SU-DHL-6 (cell line): ENCODE data around the gene LRRC26.

Experiments
- H2AFZ ChIP-seq: fragments of 200-600 bp; sonication (generic); 2 replicates; pipeline ENCODE4 v1.6.1; 2014; ENCODE audit warnings: low read depth, mild to moderate bottlenecking, moderate library complexity, mixed read lengths, antibody characterized with exemption, low read length; ENCODE audit not compliant: severe bottlenecking
- H3F3A ChIP-seq: fragments of 200-600 bp; shearing (Covaris generic); 2 replicates; pipeline ENCODE4 v1.6.0; 2016; ENCODE audit warnings: antibody characterized with exemption, mild to moderate bottlenecking; ENCODE audit not compliant: insufficient read depth
- H3K27ac ChIP-seq: fragments of 200-600 bp; sonication (generic); 2 replicates; pipeline ENCODE4 v1.5.1; 2016; ENCODE audit warnings: low read depth, mild to moderate bottlenecking, low read length, moderate library complexity, mixed read lengths
- H3K27me3 ChIP-seq: fragments of 200-600 bp; sonication (generic), shearing (Covaris generic); 2 replicates; pipeline ENCODE4 v1.6.0; 2014; ENCODE audit warnings: mild to moderate bottlenecking, low read length
- H3K36me3 ChIP-seq: fragments of 200-600 bp; sonication (generic); 2 replicates; pipeline ENCODE4 v1.6.1; 2014; ENCODE audit warnings: mild to moderate bottlenecking, low read length, mixed read lengths
- H3K4me2 ChIP-seq: fragments of 300-600, 200-600 bp; shearing (Covaris generic), sonication (generic); 2 replicates; pipeline ENCODE4 v1.6.0; 2014; ENCODE audit warnings: low read length, low read depth, mild to moderate bottlenecking; ENCODE audit not compliant: poor library complexity, severe bottlenecking
- H3K4me3 ChIP-seq: fragments of 200-600 bp; sonication (generic); 2 replicates; pipeline ENCODE4 v1.5.1; 2014; ENCODE audit warnings: antibody characterized with exemption, low read length, mild to moderate bottlenecking, mixed read lengths; ENCODE audit not compliant: insufficient read depth, poor library complexity, severe bottlenecking
- H3K79me2 ChIP-seq: fragments of 200-600 bp; sonication (generic); 2 replicates; pipeline ENCODE4 v1.6.1; 2014; ENCODE audit warnings: mild to moderate bottlenecking, low read length, moderate library complexity; ENCODE audit not compliant: insufficient read depth
- H3K9ac ChIP-seq: fragments of 200-600 bp; sonication (generic); 2 replicates; pipeline ENCODE4 v1.7.0; 2014; ENCODE audit warnings: mild to moderate bottlenecking, low read length
- H3K9me2 ChIP-seq: fragments of 200-600 bp; sonication (generic); replicated peaks from 2 replicates; pipeline ENCODE4 v1.6.1; 2014; ENCODE audit warnings: low read length; ENCODE audit not compliant: insufficient read depth
- H3K9me3 ChIP-seq: fragments of 200-600 bp; sonication (generic); 2 replicates; pipeline ENCODE4 v1.6.1; 2014; ENCODE audit warnings: low read length, mixed read lengths; ENCODE audit not compliant: insufficient read depth
- H4K20me1 ChIP-seq: fragments of 200-600 bp; sonication (generic); 2 replicates; pipeline ENCODE4 v1.6.1; 2014; ENCODE audit warnings: low read depth, mild to moderate bottlenecking, antibody characterized with exemption, low read length, moderate library complexity, mixed read lengths
- EZH2phosphoT487 ChIP-seq: fragments of 200-600 bp; sonication (generic), shearing (Covaris generic); conservative IDR thresholded peaks from 2 replicates; pipeline ENCODE4 v1.6.1; 2018; ENCODE audit warnings: mild to moderate bottlenecking, antibody characterized with exemption, low read length, moderate library complexity, mixed read lengths
- TF ChIP-seq, protein P1 (sequence below): fragments of 200-600 bp; sonication (generic); IDR thresholded peaks from one replicate; pipeline ENCODE4 v1.5.1; 2017; ENCODE audit warnings: antibody characterized with exemption, mild to moderate bottlenecking, low read length, moderate library complexity; ENCODE audit not compliant: insufficient read depth, poor library complexity, severe bottlenecking

The LRRC26 gene

DNA sequence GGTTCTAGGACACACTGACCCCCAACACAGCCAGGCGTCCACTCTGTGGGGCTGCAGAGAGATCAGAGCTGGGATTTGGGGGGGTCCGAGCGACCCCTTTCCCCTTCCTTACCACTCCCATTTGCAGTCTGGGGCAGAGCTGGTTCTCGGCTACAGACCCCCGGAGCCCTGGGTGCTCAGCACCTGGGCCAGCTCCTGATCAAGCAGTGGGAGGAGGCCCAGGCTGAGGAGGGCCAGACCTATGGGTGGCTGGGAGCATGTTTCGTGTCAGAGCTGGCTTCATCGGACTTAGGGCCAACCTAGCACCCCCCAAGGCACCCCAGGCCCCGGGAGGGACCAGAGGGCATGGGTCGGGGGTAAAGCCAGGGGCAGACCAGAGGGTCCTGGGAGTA, 23.3 kb downstream of the LRRC26 start:
- H3K36me3 ChIP-seq = no peaks in the 10 kb centered on the region
- H3K79me2 ChIP-seq = no peaks in the 10 kb centered on the region
- no peaks in the 10 kb centered on the region for H3K27me3 ChIP-seq
- H2AFZ ChIP-seq = no peak overlapping the region
- H3K27ac ChIP-seq = no peak overlapping the region
- H3K4me3 ChIP-seq = no peak overlapping the region
- no peaks in the 10 kb centered on the region for H3K9me2 ChIP-seq
- H4K20me1 ChIP-seq = no peaks in the 10 kb centered on the region
- TF ChIP-seq, protein P1, sequence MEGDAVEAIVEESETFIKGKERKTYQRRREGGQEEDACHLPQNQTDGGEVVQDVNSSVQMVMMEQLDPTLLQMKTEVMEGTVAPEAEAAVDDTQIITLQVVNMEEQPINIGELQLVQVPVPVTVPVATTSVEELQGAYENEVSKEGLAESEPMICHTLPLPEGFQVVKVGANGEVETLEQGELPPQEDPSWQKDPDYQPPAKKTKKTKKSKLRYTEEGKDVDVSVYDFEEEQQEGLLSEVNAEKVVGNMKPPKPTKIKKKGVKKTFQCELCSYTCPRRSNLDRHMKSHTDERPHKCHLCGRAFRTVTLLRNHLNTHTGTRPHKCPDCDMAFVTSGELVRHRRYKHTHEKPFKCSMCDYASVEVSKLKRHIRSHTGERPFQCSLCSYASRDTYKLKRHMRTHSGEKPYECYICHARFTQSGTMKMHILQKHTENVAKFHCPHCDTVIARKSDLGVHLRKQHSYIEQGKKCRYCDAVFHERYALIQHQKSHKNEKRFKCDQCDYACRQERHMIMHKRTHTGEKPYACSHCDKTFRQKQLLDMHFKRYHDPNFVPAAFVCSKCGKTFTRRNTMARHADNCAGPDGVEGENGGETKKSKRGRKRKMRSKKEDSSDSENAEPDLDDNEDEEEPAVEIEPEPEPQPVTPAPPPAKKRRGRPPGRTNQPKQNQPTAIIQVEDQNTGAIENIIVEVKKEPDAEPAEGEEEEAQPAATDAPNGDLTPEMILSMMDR = no peak
- TF ChIP-seq EZH2phosphoT487 = no peak
- H3K9me3 ChIP-seq = no peaks in the 10 kb centered on the region
- no peak overlapping the region for H3K4me2 ChIP-seq
- H3F3A ChIP-seq = peaks cover 11% of the 10 kb centered on the region; the same call in 1 of the 2 replicates
- H3K9ac ChIP-seq = no peak overlapping the region

DNA sequence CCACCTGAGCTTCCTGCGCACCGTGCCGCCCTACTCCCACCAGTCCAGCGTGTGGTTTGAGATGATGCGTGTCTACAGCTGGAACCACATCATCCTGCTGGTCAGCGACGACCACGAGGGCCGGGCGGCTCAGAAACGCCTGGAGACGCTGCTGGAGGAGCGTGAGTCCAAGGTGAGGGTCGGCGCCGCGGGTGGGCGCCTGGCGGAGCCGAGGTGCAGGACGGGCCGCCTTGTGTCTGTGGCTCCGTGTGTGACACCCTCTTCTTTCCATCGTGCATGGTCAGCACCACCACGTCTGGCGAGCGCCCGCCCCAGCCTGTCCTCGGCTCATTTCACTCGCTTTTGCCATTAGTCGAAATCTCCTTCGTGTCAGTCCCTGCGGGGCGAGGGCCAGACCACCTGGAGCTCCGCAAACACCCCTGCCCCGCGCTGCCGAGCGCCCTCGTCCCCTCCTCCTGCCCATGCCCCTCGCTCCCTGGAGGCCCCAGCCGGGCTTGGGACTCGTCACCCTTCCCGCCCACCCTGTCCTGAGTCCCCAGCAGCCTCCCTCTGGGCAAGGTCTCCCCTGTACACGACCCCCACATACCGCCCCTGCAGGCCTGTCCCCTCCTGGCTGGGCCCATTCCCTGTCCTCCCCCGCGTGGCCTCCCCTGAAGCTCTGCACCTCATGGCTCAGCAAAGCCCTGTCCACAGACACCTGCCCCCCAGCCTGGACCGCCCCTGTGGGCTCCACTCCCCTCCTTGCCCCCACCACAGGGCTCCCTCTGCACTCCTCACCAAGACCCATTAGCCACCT, 23.9 kb downstream of the LRRC26 start:
- H3K27me3 ChIP-seq = no peaks in the 10 kb centered on the region
- no peak for TF ChIP-seq EZH2phosphoT487
- TF ChIP-seq, protein P1 = no peak
- no peak overlapping the region for H3K4me3 ChIP-seq
- no peaks in the 10 kb centered on the region for H3K36me3 ChIP-seq
- no peaks in the 10 kb centered on the region for H3K9me3 ChIP-seq
- no peak overlapping the region for H3K4me2 ChIP-seq
- no peaks in the 10 kb centered on the region for H3K9me2 ChIP-seq
- H3F3A ChIP-seq = peaks cover 8% of the 10 kb centered on the region; the same call in 1 of the 2 replicates
- no peak overlapping the region for H3K27ac ChIP-seq
- no peaks in the 10 kb centered on the region for H4K20me1 ChIP-seq
- H3K79me2 ChIP-seq = no peaks in the 10 kb centered on the region
- no peak overlapping the region for H2AFZ ChIP-seq
- no peak overlapping the region for H3K9ac ChIP-seq

DNA sequence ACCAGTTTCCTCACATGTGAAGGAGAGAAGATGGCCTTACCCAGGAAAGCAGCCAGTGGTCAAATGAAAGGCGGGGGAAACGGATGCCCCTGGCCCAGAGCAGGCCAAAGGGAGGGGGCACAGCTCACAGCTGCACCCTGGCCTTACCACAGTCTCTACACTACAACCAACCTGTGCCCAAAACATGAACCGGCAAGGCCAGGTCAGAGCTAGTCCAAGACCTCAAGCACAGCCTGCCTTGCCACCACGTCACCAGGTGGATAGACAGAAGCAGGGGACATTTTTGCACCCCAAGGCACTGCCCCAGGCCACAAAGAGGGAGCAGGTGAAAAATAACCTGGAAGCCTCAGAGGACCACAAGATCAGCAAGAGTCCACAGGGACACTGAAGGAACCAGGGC, 26.4 kb downstream of the LRRC26 start:
- H3F3A ChIP-seq = no peaks in the 10 kb centered on the region
- no peak overlapping the region for H2AFZ ChIP-seq
- H3K27me3 ChIP-seq = no peaks in the 10 kb centered on the region
- no peaks in the 10 kb centered on the region for H4K20me1 ChIP-seq
- H3K79me2 ChIP-seq = no peaks in the 10 kb centered on the region
- H3K4me3 ChIP-seq = no peak overlapping the region
- no peaks in the 10 kb centered on the region for H3K9me3 ChIP-seq
- H3K4me2 ChIP-seq = no peak overlapping the region
- no peaks in the 10 kb centered on the region for H3K36me3 ChIP-seq
- H3K9ac ChIP-seq = no peak overlapping the region
- H3K27ac ChIP-seq = no peak overlapping the region
- TF ChIP-seq, protein P1 = no peak
- TF ChIP-seq EZH2phosphoT487 = no peak
- no peaks in the 10 kb centered on the region for H3K9me2 ChIP-seq
